ENCODE data around the gene ZNF627.

ZNF627 gene

GRCh38 chr19:11597202-11598102 lies at the start of gene ZNF627 (continued):
- no peak for TF ChIP-seq SCRT1 (tag by site-specific recombination; IDR thresholded peaks at IDR 0.05; ENCODE audit: borderline replicate concordance)
- TF ChIP-seq REPIN1 (tag by site-specific recombination; IDR thresholded peaks at IDR 0.05; ENCODE audit: low read depth), result 0 out of 2 replicates have a peak, but pooled peaks have one; percentile 67
- TF ChIP-seq ZSCAN30 (tag by site-specific recombination; IDR thresholded peaks at IDR 0.05), result peak; percentile 86; the same call in 1 of the 2 replicates
- peak; percentile 86 for TF ChIP-seq ZXDB (tag by site-specific recombination; IDR thresholded peaks at IDR 0.05)
- TF ChIP-seq, protein P1, sequence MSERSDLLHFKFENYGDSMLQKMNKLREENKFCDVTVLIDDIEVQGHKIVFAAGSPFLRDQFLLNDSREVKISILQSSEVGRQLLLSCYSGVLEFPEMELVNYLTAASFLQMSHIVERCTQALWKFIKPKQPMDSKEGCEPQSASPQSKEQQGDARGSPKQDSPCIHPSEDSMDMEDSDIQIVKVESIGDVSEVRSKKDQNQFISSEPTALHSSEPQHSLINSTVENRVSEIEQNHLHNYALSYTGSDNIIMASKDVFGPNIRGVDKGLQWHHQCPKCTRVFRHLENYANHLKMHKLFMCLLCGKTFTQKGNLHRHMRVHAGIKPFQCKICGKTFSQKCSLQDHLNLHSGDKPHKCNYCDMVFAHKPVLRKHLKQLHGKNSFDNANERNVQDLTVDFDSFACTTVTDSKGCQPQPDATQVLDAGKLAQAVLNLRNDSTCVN (tag by site-specific recombination; optimal IDR thresholded peaks at IDR 0.05), result peak; percentile 66
- peak; percentile 65; the same call in 1 of the 2 replicates for TF ChIP-seq HIC1 (tag by site-specific recombination; IDR thresholded peaks at IDR 0.05)
- no peak for TF ChIP-seq ZNF266 (tag by site-specific recombination; IDR thresholded peaks at IDR 0.05; ENCODE audit: low read depth)
- TF ChIP-seq ZBTB1 (tag by site-specific recombination; IDR thresholded peaks at IDR 0.05), result 0 out of 2 replicates have a peak, but pooled peaks have one; percentile 65
- 0 out of 2 replicates have a peak, but pooled peaks have one; percentile 8 for TF ChIP-seq ZNF133 (tag by site-specific recombination; IDR thresholded peaks at IDR 0.05)
- TF ChIP-seq, protein P2, sequence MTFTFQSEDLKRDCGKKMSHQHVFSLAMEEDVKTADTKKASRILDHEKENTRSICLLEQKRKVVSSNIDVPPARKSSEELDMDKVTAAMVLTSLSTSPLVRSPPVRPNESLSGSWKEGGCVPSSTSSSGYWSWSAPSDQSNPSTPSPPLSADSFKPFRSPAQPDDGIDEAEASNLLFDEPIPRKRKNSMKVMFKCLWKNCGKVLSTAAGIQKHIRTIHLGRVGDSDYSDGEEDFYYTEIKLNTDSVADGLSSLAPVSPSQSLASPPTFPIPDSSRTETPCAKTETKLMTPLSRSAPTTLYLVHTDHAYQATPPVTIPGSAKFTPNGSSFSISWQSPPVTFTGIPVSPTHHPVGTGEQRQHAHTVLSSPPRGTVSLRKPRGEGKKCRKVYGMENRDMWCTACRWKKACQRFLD (tag by site-specific recombination; IDR thresholded peaks at IDR 0.05), result no peak
- peak; percentile 93 for TF ChIP-seq ZNF629 (tag by site-specific recombination; IDR thresholded peaks at IDR 0.05)
- TF ChIP-seq ZNF677 (tag by site-specific recombination; IDR thresholded peaks at IDR 0.05), result no peak; the same call in 1 of the 2 replicates
- TF ChIP-seq ZNF658 (tag by site-specific recombination; IDR thresholded peaks at IDR 0.05), result no peak
- TF ChIP-seq YY1 (tag by site-specific recombination; IDR thresholded peaks at IDR 0.05), result peak; percentile 58; the same call in 1 of the 2 replicates
- TF ChIP-seq ZNF184 (tag by site-specific recombination; IDR thresholded peaks at IDR 0.05), result no peak
- TF ChIP-seq, protein P3, sequence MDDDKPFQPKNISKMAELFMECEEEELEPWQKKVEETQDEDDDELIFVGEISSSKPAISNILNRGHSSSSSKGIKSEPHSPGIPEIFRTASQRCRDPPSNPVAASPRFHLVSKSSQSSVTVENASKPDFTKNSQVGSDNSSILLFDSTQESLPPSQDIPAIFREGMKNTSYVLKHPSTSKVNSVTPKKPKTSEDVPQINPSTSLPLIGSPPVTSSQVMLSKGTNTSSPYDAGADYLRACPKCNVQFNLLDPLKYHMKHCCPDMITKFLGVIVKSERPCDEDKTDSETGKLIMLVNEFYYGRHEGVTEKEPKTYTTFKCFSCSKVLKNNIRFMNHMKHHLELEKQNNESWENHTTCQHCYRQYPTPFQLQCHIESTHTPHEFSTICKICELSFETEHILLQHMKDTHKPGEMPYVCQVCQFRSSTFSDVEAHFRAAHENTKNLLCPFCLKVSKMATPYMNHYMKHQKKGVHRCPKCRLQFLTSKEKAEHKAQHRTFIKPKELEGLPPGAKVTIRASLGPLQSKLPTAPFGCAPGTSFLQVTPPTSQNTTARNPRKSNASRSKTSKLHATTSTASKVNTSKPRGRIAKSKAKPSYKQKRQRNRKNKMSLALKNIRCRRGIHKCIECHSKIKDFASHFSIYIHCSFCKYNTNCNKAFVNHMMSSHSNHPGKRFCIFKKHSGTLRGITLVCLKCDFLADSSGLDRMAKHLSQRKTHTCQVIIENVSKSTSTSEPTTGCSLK (tag by site-specific recombination; IDR thresholded peaks at IDR 0.05), result no peak
- TF ChIP-seq BCL11B (tag by site-specific recombination; IDR thresholded peaks at IDR 0.05; ENCODE audit: low read depth), result peak; percentile 84
- TF ChIP-seq WT1 (tag by site-specific recombination; IDR thresholded peaks at IDR 0.05), result peak; percentile 37
- no peak for TF ChIP-seq ZNF426 (tag by site-specific recombination; IDR thresholded peaks at IDR 0.05)
- no peak for TF ChIP-seq ZNF530 (tag by site-specific recombination; IDR thresholded peaks at IDR 0.05; ENCODE audit: low read depth)
- peak; percentile 43; the same call in 1 of the 2 replicates for TF ChIP-seq ZNF146 (tag by site-specific recombination; IDR thresholded peaks at IDR 0.05)
- TF ChIP-seq ZNF24 (tag by site-specific recombination; IDR thresholded peaks at IDR 0.05), result peak; percentile 83
- TF ChIP-seq, protein P4, sequence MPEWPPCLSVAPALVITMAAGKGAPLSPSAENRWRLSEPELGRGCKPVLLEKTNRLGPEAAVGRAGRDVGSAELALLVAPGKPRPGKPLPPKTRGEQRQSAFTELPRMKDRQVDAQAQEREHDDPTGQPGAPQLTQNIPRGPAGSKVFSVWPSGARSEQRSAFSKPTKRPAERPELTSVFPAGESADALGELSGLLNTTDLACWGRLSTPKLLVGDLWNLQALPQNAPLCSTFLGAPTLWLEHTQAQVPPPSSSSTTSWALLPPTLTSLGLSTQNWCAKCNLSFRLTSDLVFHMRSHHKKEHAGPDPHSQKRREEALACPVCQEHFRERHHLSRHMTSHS (tag by site-specific recombination; IDR thresholded peaks at IDR 0.05), result no peak
- TF ChIP-seq ZEB2 (tag by site-specific recombination; IDR thresholded peaks at IDR 0.05), result peak; percentile 88
- no peak for TF ChIP-seq ZSCAN23 (tag by site-specific recombination; IDR thresholded peaks at IDR 0.05)
- TF ChIP-seq ZNF585B (tag by site-specific recombination; IDR thresholded peaks at IDR 0.05), result no peak
- peak; percentile 90 for TF ChIP-seq SP2 (tag by site-specific recombination; IDR thresholded peaks at IDR 0.05)
- TF ChIP-seq MEIS1 (CRISPR knock-in tag; IDR thresholded peaks at IDR 0.05; ENCODE audit: borderline replicate concordance), result no peak
- no peak for TF ChIP-seq GLI2 (tag by site-specific recombination; IDR thresholded peaks at IDR 0.05; ENCODE audit: borderline replicate concordance, low read depth)
- no peak for TF ChIP-seq ZNF404 (tag by site-specific recombination; IDR thresholded peaks at IDR 0.05)
